GM23338 (cell line): Measurements from ENCODE around the gene RCCD1. TPM values are rescaled to one million over a fixed set of nuclear protein-coding genes. Genes with fewer than 3 reads are reported as not detected.

Experiments
- ATAC-seq: fragments of 200-7000 bp; cut with Tn5 transposase; 3 replicates; pipeline ENCODE4 v1.9.1; 2020
- DNase-seq: peaks from one replicate; pipeline ENCODE4 v3.0.0-alpha.2; 2015; ENCODE audit warnings: low spot score
- H2AFZ ChIP-seq: fragments of 200-600 bp; sonication (generic); 2 replicates; pipeline ENCODE4 v1.8.0; 2016; ENCODE audit warnings: antibody characterized with exemption, mild to moderate bottlenecking, moderate library complexity
- H3F3A ChIP-seq: fragments of 200-600 bp; sonication (generic); replicated peaks from 2 replicates; pipeline ENCODE4 v1.8.0; 2017; ENCODE audit warnings: antibody characterized with exemption, mixed run types, low read depth
- H3K27ac ChIP-seq: fragments of 200-600 bp; sonication (generic); 2 replicates; pipeline ENCODE4 v1.6.1; 2016; ENCODE audit warnings: low read depth
- H3K27me3 ChIP-seq: fragments of 200-600 bp; sonication (generic); 2 replicates; pipeline ENCODE4 v1.8.0; 2016; ENCODE audit warnings: mild to moderate bottlenecking, mixed run types, moderate library complexity; ENCODE audit not compliant: insufficient read depth
- H3K36me3 ChIP-seq: fragments of 200-600 bp; sonication (generic); 2 replicates; pipeline ENCODE4 v1.8.0; 2016; ENCODE audit warnings: mild to moderate bottlenecking; ENCODE audit not compliant: insufficient read depth
- H3K4me1 ChIP-seq: fragments of 200-600 bp; sonication (generic); 2 replicates; pipeline ENCODE4 v1.8.0; 2016; ENCODE audit warnings: mild to moderate bottlenecking, moderate library complexity; ENCODE audit not compliant: insufficient read depth
- H3K4me2 ChIP-seq: fragments of 200-600 bp; sonication (generic); 2 replicates; pipeline ENCODE4 v1.7.1; 2017; ENCODE audit warnings: mixed run types
- H3K4me3 ChIP-seq: fragments of 200-600 bp; sonication (generic); 2 replicates; pipeline ENCODE4 v1.6.1; 2016; ENCODE audit warnings: mixed run types
- H3K79me2 ChIP-seq: fragments of 200-600 bp; sonication (generic); replicated peaks from 2 replicates; pipeline ENCODE4 v1.8.0; 2017; ENCODE audit warnings: mild to moderate bottlenecking; ENCODE audit not compliant: insufficient read depth
- H3K9me2 ChIP-seq: fragments of 200-600 bp; sonication (generic); 2 replicates; pipeline ENCODE4 v1.8.0; 2017; ENCODE audit not compliant: insufficient read depth
- H4K20me1 ChIP-seq: fragments of 200-600 bp; sonication (generic); replicated peaks from 2 replicates; pipeline ENCODE4 v1.8.0; 2017; ENCODE audit warnings: mild to moderate bottlenecking; ENCODE audit not compliant: insufficient read depth
- H3K27ac Mint-ChIP-seq: 2 replicates; pipeline ENCODE4 v1.8.0; 2020; ENCODE audit warnings: inconsistent platforms, mild to moderate bottlenecking, moderate library complexity, mixed read lengths
- H3K27me3 Mint-ChIP-seq: 3 replicates; pipeline ENCODE4 v1.8.0; 2022; ENCODE audit warnings: low read depth, mild to moderate bottlenecking, moderate library complexity, mixed read lengths, inconsistent platforms; ENCODE audit not compliant: insufficient read depth, poor library complexity
- H3K36me3 Mint-ChIP-seq: 3 replicates; pipeline ENCODE4 v1.8.0; 2021; ENCODE audit warnings: low read depth, mild to moderate bottlenecking, inconsistent platforms, moderate library complexity, mixed read lengths
- H3K4me1 Mint-ChIP-seq: 3 replicates; pipeline ENCODE4 v1.8.0; 2020; ENCODE audit warnings: mild to moderate bottlenecking, inconsistent platforms, mixed read lengths
- H3K4me3 Mint-ChIP-seq: 3 replicates; pipeline ENCODE4 v1.8.0; 2021; ENCODE audit warnings: moderate library complexity, mild to moderate bottlenecking, inconsistent platforms, mixed read lengths
- H3K9me3 Mint-ChIP-seq: 3 replicates; pipeline ENCODE4 v1.8.0; 2020; ENCODE audit warnings: moderate library complexity, mild to moderate bottlenecking, inconsistent platforms, mixed read lengths
- EZH2 ChIP-seq: fragments of 200-600 bp; sonication (generic); IDR thresholded peaks from one replicate; pipeline ENCODE4 v1.8.0; 2017; ENCODE audit warnings: antibody characterized with exemption, mild to moderate bottlenecking, low read depth; ENCODE audit not compliant: unreplicated experiment
- JUNB ChIP-seq: IDR thresholded peaks from one replicate; pipeline ENCODE4 v1.6.1; 2016; ENCODE audit warnings: antibody characterized with exemption; ENCODE audit not compliant: unreplicated experiment
- NANOG ChIP-seq: IDR thresholded peaks from 2 replicates; pipeline ENCODE4 v1.6.1; 2016; ENCODE audit warnings: antibody characterized with exemption, borderline replicate concordance
- STAT1 ChIP-seq: IDR thresholded peaks from one replicate; pipeline ENCODE4 v1.6.1; 2016; ENCODE audit warnings: antibody characterized with exemption; ENCODE audit not compliant: unreplicated experiment
- ZNF114 ChIP-seq: fragments of 250-450 bp; sonication (Bioruptor Pico); IDR thresholded peaks from 2 replicates; pipeline ENCODE4 v1.5.0; 2020; ENCODE audit warnings: mild to moderate bottlenecking, moderate library complexity
- ZNF331 ChIP-seq: fragments of 250-450 bp; sonication (Bioruptor Pico); IDR thresholded peaks from 2 replicates; pipeline ENCODE4 v1.5.0; 2020; ENCODE audit warnings: low read depth, mild to moderate bottlenecking, moderate library complexity
- ZNF462 ChIP-seq: fragments of 250-450 bp; sonication (Bioruptor Pico); IDR thresholded peaks from 2 replicates; pipeline ENCODE4 v1.5.0; 2020; ENCODE audit warnings: mild to moderate bottlenecking, moderate library complexity
- polyA plus RNA-seq: library from polyadenylated mRNA; unstranded; fragments of >200 nt; fragmentation: Nextera tagmentation; extraction: Ambion mirVana; gene quantifications from 2 replicates; pipeline ENCODE4 v1.2.1, GENCODE V29; 2016
- total RNA-seq: library from RNA; depleted of rRNA; stranded (reverse); fragments of >200 nt; shearing (Covaris generic); gene quantifications from 2 replicates; pipeline ENCODE4 v1.2.3, GENCODE V29; 2014
- TF ChIP-seq, protein P1 (sequence below): IDR thresholded peaks from 2 replicates; pipeline ENCODE4 v1.6.1; 2016; ENCODE audit warnings: antibody characterized with exemption

RCCD1 gene
- total and polyA plus RNA-seq, 2 experiments from 2014 or later = 10.8 to 17.1 TPM

DNA sequence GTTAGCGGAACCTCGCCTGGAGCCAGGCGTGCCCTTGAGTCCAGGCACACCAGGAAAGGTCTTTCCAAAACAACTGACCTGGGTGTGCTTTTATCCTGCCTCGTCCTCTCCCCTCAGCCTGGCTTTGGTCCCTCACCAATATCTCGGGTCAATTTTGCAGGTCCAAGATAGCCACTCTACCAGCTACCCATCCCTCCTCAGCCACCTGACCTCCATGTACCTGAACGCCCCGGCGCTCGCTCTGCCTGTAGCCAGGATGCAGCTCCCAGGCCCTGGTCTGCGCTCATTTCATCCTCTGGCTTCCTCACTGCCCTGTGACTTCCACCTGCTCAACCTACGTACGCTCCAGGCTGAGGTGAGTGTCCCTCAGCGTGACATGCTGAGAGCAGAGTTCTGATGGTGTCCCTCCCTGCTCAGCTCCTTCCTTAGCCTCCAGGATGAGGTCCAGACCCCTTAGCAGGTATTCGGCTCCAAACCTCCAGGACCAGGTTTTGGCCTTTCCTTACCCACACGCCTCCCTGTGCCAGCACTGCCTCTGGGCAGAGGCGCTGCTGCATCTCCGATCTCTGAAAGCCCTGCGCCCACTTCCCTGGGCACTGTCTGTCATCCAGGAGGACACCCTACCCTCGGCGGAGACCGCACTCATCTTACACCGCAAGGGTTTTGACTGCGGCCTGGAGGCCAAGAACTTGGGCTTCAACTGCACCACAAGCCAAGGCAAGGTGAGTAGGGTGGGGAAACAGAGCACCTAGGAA lies 36.5 kb upstream of the RCCD1 start (continued):
- TF ChIP-seq ZNF462 (CRISPR knock-in tag) (no peak), STAT1 (no peak), NANOG (no peak)

GRCh38 chr15:90918835-90919234 lies 35.8 kb upstream of the RCCD1 start:
- no peak for DNase-seq
- no peak overlapping the region for H3K27ac Mint-ChIP-seq
- peaks cover 10% of the 10 kb centered on the region; the same call in 2 of the 3 replicates for H3K36me3 Mint-ChIP-seq
- TF ChIP-seq, protein P1, sequence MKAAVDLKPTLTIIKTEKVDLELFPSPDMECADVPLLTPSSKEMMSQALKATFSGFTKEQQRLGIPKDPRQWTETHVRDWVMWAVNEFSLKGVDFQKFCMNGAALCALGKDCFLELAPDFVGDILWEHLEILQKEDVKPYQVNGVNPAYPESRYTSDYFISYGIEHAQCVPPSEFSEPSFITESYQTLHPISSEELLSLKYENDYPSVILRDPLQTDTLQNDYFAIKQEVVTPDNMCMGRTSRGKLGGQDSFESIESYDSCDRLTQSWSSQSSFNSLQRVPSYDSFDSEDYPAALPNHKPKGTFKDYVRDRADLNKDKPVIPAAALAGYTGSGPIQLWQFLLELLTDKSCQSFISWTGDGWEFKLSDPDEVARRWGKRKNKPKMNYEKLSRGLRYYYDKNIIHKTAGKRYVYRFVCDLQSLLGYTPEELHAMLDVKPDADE = no peak
- TF ChIP-seq JUNB = no peak
- TF ChIP-seq EZH2 = no peak
- TF ChIP-seq ZNF114 (CRISPR knock-in tag) = no peak
- no peak for TF ChIP-seq STAT1
- no peak for TF ChIP-seq ZNF331
- TF ChIP-seq NANOG = no peak

More at GRCh38 chr15:90918835-90919234, 35.8 kb upstream of the RCCD1 start:
- H3K4me3 ChIP-seq = no peak overlapping the region
- H2AFZ ChIP-seq = no peak overlapping the region
- Mint-ChIP-seq H3K4me3 (no peak overlapping the region), H3K4me1 (peaks cover 11% of the 10 kb centered on the region), H3K27me3 (peaks cover 10% of the 10 kb centered on the region), H3K9me3 (no peaks in the 10 kb centered on the region)
- no peaks in the 10 kb centered on the region for H4K20me1 ChIP-seq
- H3K79me2 ChIP-seq = no peaks in the 10 kb centered on the region
- H3K27me3 ChIP-seq = no peaks in the 10 kb centered on the region
- no peak overlapping the region for H3K27ac ChIP-seq
- no peak overlapping the region for H3K4me2 ChIP-seq
- no peaks in the 10 kb centered on the region for H3K9me2 ChIP-seq
- H3K4me1 ChIP-seq = 0 out of 2 replicates have a peak, but pooled peaks cover 6% of the 10 kb centered on the region
- no peak for ATAC-seq
- no peaks in the 10 kb centered on the region for H3F3A ChIP-seq
- H3K36me3 ChIP-seq = no peaks in the 10 kb centered on the region
